ENCODE measurements around the gene CTBP2. TPM values are rescaled to one million over a fixed set of nuclear protein-coding genes. Genes with fewer than 3 reads are reported as not detected.

CTBP2 gene
- total RNA-seq, 1 donor from 2014 or later, result 90.6 TPM

GRCh38 chr10:125050383-125050782 lies 110.0 kb downstream of the CTBP2 start:
- peak overlapping the region; percentile 5 for H3K27ac Mint-ChIP-seq (ENCODE audit: unreplicated experiment)
- no peaks in the 10 kb centered on the region for H3K36me3 Mint-ChIP-seq (ENCODE audit: low read depth)
- peaks cover 62% of the 10 kb centered on the region for H3K4me1 Mint-ChIP-seq (ENCODE audit: low read depth)
- no peak overlapping the region for H3K4me3 Mint-ChIP-seq (ENCODE audit: unreplicated experiment)
- DNase-seq (ENCODE audit: low spot score), result no peak
- H3K27me3 Mint-ChIP-seq (ENCODE audit: low read depth), result no peaks in the 10 kb centered on the region
- no peaks in the 10 kb centered on the region for H3K9me3 Mint-ChIP-seq (ENCODE audit: low read depth)
- no peak for TF ChIP-seq CTCF (IDR thresholded peaks at IDR 0.05)

- H3K4me1 Mint-ChIP-seq (ENCODE audit: low read depth), result peaks cover 61% of the 10 kb centered on the region
- no peak for TF ChIP-seq CTCF (IDR thresholded peaks at IDR 0.05)
- H3K27ac Mint-ChIP-seq (ENCODE audit: unreplicated experiment), result peak overlapping the region; percentile 87
- no peak overlapping the region for H3K4me3 Mint-ChIP-seq (ENCODE audit: unreplicated experiment)
- no peaks in the 10 kb centered on the region for H3K9me3 Mint-ChIP-seq (ENCODE audit: low read depth)
- H3K27me3 Mint-ChIP-seq (ENCODE audit: low read depth), result no peaks in the 10 kb centered on the region
- no peak for DNase-seq (ENCODE audit: low spot score)
- no peaks in the 10 kb centered on the region for H3K36me3 Mint-ChIP-seq (ENCODE audit: low read depth)
These were observed 111.0 kb downstream of the CTBP2 start for GRCh38 chr10:125049216-125049881.

- TF ChIP-seq CTCF (IDR thresholded peaks at IDR 0.05), result peak; percentile 98
- Mint-ChIP-seq H3K27me3 (ENCODE audit: low read depth) (no peaks in the 10 kb centered on the region), H3K36me3 (ENCODE audit: low read depth) (no peaks in the 10 kb centered on the region), H3K27ac (ENCODE audit: unreplicated experiment) (peak overlapping the region; percentile 87), H3K9me3 (ENCODE audit: low read depth) (no peaks in the 10 kb centered on the region), H3K4me3 (ENCODE audit: unreplicated experiment) (no peak overlapping the region), H3K4me1 (ENCODE audit: low read depth) (peaks cover 62% of the 10 kb centered on the region)
- DNase-seq (ENCODE audit: low spot score), result no peak
These were observed 112.1 kb downstream of the CTBP2 start for GRCh38 chr10:125048094-125048864.

- Mint-ChIP-seq H3K4me3 (ENCODE audit: unreplicated experiment) (no peak overlapping the region), H3K4me1 (ENCODE audit: low read depth) (peaks cover 76% of the 10 kb centered on the region), H3K9me3 (ENCODE audit: low read depth) (no peaks in the 10 kb centered on the region), H3K27ac (ENCODE audit: unreplicated experiment) (peak overlapping the region; percentile 77), H3K27me3 (ENCODE audit: low read depth) (no peaks in the 10 kb centered on the region), H3K36me3 (ENCODE audit: low read depth) (peaks cover 3% of the 10 kb centered on the region)
- TF ChIP-seq CTCF (IDR thresholded peaks at IDR 0.05), result no peak
- no peak for DNase-seq (ENCODE audit: low spot score)
These were observed 116.3 kb downstream of the CTBP2 start for GRCh38 chr10:125043841-125044658.
